NCI-H2171 treated with DMSO at 0.1 percent for 48 hours (cell line): ENCODE measurements around the gene SLC44A3.
A peak's percentile ranks its signal among the peaks of the same experiment; 100 is the strongest.

Source experiments
- DNase-seq: peaks from one replicate; lab custom pipeline; 2025; lab: John Stamatoyannopoulos, UW

Gene SLC44A3

DNA sequence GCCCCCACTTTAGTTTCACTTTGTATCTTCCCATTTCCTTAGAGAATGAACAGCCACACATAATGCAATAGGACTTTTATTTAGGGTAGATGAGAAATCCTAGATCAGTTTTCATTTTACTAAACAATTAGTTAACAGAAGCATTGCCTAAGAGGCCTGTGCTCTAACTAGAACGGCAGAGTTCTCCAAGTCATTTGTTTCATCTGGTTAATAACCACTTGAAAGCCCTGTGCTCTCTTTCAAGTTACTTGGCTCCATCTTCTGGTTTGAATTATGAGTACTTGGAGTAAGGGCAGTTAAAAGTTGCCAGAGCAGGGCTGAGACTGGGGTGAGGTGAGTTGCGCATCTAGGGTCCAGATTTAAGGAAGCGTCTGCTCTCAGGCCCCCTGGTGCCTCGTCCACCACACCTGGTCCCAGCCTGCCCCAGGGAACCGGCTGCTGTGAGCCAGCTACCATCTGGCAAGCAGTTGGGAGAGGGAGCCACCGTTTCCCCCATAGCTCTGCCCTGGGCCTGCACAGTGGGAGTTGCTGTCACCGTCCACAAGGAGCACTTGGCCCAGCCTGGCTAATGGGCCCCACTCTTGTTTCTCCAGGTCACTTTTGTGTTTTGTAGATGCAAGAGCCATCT is 18.1 kb upstream of the SLC44A3 start:
- peak; percentile 78 for DNase-seq

DNA sequence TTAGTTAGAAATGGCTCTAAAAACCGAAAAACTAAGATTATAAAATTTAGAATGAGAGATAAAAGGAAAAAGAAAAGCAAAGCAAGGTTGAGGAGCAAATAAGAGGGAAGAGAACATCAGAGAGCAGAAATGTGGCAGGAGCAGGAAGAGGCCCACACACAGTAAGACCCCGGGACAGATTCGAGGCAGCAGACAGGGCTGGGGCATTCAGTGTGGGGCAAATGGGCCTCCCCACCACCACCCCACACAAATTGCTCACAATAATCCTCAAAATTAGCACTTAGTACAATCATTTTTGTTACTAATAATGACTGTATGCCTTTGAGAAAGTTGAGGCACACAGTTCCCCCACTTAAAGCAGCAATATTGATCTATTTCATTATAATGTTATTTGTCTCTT is 17.1 kb upstream of the SLC44A3 start:
- no peak for DNase-seq

DNA sequence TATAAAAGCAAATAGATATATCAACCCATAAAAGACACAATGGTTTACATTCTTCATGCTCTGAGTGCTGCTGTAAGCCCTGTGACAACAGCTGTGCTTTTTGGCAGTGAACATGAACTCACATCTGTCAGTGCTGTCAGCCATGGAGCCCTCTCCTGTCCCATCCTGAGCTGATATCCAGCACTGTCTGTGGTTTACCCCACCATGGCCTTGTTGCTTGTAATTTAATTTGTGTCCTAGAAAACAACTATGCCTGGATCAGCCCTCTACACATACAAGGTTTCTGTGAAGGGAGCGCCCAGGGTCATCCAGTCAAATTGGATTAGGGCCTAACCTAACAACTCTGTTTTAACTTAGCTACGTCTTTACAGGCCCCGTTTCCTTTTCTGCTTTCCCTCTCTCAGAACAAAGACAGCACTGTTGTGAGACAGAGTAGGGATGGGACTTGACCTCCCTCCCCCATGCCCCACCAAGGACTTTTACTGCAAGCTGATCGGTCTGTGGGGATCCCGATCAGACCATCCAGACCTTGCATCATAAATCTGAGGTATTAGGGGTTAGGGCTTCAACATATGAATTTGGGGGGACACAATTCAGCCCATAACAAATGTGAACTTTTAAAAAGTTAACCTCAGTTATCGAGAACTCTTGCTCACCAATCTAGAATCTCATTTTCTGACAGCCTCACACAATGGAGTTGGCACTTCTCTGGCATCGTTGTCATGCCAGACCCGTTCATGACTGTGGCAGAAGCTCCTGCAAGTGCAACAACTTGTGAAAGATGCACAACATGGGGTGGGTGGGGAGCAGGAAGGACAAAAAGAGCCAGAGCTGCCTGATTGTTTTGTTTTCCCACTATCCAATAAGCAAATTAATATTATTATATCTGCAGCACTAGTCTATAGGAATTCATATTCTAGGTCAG is 16.4 kb upstream of the SLC44A3 start:
- DNase-seq, result peak; percentile 59

- DNase-seq, result no peak
These were observed 15.7 kb upstream of the SLC44A3 start for GRCh38 chr1:94804442-94804837.

- peak; percentile 39 for DNase-seq
These were observed 14.2 kb upstream of the SLC44A3 start for GRCh38 chr1:94805912-94806311.

- peak; percentile 68 for DNase-seq
These were observed 13.7 kb upstream of the SLC44A3 start for GRCh38 chr1:94806441-94806871.

- DNase-seq, result no peak
These were observed 12.2 kb upstream of the SLC44A3 start for GRCh38 chr1:94807742-94808491.

DNA sequence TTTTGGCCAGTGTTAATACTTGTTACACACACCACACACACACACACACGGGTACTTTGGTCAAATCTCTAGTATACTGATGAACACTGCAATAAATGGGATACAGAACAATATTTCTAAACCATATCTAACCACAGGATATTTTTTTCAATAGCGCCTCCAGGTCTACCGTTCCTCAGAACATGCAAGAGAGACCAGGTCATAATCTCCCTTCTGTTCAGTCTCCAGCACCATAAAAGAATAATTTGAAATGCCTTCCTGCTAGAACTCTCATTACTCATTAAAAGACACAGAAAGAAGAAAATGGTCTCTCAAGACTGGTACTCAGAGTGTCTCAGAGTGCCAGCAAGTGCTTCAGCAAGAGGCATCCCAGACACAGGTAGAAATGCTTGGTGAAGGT is 11.5 kb upstream of the SLC44A3 start:
- no peak for DNase-seq

DNA sequence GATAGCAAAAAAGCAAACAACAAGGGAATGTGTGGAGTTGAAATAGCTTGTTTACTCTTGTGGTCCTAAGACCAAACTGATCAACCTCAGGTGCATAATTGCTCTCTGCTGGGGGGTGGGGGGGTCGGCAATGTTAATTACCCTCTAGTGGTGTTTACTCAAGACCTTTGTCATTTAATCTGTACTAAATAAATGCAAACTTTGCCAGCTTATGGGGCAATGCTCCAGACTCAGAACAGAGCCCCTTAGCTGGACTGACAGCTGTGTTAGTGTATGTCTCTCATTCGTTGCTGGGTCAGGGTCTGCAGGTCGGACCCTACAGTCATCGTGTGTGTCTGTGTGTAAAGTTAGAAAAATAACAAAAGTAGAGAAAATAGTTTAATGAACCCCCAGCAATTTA is 7.2 kb upstream of the SLC44A3 start:
- no peak for DNase-seq

- DNase-seq, result no peak
These were observed 4.1 kb upstream of the SLC44A3 start for GRCh38 chr1:94816030-94816429.

GRCh38 chr1:94817712-94818111 is 2.4 kb upstream of the SLC44A3 start:
- DNase-seq, result no peak

GRCh38 chr1:94819238-94819944 is 766 bp upstream of the SLC44A3 start:
- peak; percentile 76 for DNase-seq

DNA sequence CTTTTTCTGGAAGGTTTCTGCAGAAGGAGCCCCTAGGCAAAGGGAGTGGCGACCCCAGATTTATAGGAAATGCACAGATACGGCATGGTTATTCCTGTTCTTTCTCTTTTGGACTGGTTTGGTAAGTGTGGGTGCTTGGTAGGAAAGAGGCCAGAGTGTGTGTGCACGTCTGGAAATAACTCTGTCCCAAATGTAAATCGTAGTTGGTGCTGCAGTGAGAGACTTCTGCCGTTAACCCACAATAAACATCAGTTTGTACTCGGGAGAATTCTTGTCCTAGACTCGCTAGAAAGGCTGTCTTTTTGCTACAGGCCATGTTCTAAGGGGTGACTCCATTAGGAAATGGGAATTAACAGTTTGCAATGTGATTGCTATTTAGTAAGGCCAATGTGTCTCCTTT is 779 bp downstream of the SLC44A3 start:
- peak; percentile 29 for DNase-seq

- peak; percentile 89 for DNase-seq
These were observed 1.6 kb downstream of the SLC44A3 start for GRCh38 chr1:94821636-94822305.

GRCh38 chr1:94823116-94823515 is 3.0 kb downstream of the SLC44A3 start:
- DNase-seq, result no peak

DNA sequence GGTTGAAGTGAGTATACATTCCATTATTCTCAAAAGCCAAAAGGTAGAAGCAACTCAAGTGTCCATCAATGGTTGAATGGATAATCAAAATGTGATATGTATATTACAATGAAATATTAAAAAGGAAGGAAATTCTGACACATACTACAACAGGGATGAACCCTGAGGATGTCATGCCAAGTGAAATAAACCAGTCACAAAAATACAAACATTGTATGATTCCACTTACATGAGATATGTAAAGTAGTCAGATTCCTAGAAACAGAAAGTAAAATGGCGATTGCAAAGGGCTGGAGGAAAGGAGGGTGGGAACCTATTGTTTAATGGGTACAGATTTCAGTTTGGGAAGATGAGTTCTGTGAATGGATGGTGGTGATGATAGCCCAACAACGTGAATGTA is 5.8 kb downstream of the SLC44A3 start:
- DNase-seq, result no peak

DNA sequence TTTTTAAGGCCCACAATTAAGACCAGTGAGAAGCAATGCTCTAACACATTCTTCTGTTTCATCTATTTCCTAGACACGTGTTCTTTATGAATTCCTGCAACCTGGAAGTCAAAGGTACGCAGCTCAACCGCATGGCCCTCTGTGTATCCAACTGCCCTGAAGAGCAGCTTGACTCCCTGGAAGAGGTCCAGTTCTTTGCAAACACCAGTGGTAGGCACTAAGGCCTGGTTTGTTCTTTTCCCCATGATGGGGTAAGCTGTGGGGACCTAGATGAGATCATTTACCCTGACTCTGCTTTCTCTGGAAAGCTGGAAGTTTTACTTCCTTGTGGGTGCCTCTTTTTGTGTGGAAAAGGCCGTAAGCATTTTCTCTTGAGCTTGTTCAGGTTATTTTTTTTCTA is 7.3 kb downstream of the SLC44A3 start:
- DNase-seq, result no peak

DNA sequence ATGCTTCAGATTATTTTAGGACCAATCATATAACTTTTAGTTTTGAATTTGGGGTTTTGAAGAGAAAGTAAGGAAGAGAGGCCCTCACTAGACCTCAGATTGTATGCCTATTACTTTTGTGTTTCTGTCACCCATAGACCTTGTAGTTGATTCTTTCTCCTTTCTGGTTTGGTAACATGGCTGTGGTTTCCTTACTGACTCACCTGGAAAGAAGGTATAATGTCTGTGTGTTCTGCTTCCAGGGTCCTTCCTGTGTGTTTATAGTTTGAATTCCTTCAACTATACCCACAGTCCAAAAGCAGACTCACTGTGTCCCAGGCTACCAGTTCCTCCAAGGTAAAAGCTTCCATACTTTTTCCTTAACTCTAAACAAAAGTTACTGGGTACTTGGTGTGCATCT is 8.1 kb downstream of the SLC44A3 start:
- DNase-seq, result no peak

DNA sequence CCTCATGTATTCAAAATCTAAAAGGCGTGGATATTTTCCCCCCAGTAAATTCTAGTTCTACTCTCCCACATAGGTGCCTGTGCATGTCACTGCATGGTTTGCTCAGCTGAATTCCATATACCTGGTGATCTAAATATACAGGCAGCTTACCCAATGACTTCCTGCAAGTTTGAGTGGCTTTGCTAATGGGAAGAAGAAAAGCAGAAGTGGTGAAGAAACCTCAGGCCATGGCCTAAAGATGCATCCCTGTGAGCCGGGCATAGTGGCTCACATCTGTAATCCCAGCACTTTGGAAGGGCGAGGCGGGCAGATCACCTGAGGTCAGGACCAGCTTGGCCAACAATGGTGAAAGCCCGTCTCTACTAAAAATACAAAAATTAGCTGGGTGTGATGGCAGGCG is 11.5 kb downstream of the SLC44A3 start:
- DNase-seq, result no peak

DNA sequence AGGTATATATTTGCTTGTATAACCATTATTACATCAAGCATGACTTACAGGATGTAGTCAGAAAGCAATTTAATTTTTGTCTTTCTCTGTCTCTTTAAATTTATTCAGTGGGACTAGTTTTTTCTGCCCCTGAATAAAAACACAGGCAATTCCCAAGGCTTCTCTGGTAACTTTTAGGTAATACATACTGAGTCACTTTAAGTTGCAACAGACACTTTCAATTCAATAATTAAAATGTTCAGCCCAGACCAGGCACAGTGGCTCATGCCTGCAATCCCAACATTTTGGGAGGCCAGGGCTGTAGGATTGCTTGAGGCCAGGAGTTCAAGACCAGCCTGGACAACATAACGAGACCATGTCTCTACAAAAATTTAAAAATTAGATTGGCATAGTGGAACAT is 12.3 kb downstream of the SLC44A3 start:
- no peak for DNase-seq

- no peak for DNase-seq
These were observed 12.9 kb downstream of the SLC44A3 start for GRCh38 chr1:94832931-94833585.
